Endothelial cell of umbilical vein (primary cell): ENCODE results near the gene CX3CR1. TPM values are rescaled to one million over a fixed set of nuclear protein-coding genes. Genes with fewer than 3 reads are reported as not detected.

ENCODE experiments used
- BruUV-seq: library from RNA; stranded (reverse); fragments of 400-500 nt; replicated peaks from 2 replicates; lab custom pipeline; 2021; lab: Mats Ljungman, UMichigan
- CTCF ChIA-PET: fragments of 300-600, 350-600 bp; sonication (Branson Sonifier 250); formaldehyde crosslinking; loops from one replicate; lab custom pipeline; 2021; ENCODE audit warnings: antibody characterized with exemption, inconsistent platforms; lab: Charles Lee
- POLR2A ChIA-PET: fragments of 300-600, 350-600 bp; sonication (Branson Sonifier 250); formaldehyde crosslinking; loops from one replicate; lab custom pipeline; 2021; ENCODE audit warnings: antibody characterized with exemption, inconsistent platforms; lab: Charles Lee
- DNase-seq: peaks from one replicate; pipeline ENCODE4 v3.0.0-alpha.2; 2011; ENCODE audit warnings: low read depth, low spot score
- FAIRE-seq: peaks from 2 replicates; lab custom pipeline; 2011; peaks lifted over from hg19 to GRCh38; lab: Jason Lieb, UNC
- H2AFZ ChIP-seq: 2 replicates; pipeline ENCODE4 v1.6.0; 2012; ENCODE audit warnings: low read depth, low read length, control low read depth, inconsistent platforms
- H3K27ac ChIP-seq: 2 replicates; pipeline ENCODE4 v1.5.1; 2011; ENCODE audit warnings: low read depth, mild to moderate bottlenecking, control low read depth, low read length, moderate library complexity; ENCODE audit not compliant: insufficient read depth
- H3K27me3 ChIP-seq, 2 experiments: 2 replicates each; pipeline versions ENCODE4 v1.6.0 to v1.6.1; 2011; ENCODE audit warnings: low read length in 2 of 2, mixed read lengths in 1 of 2; ENCODE audit not compliant: control insufficient read depth in 2 of 2, insufficient read depth in 2 of 2
- H3K36me3 ChIP-seq, 2 experiments: 2 replicates in 1 of 2; 3 replicates in 1 of 2; pipeline ENCODE4 v1.5.1; 2011; ENCODE audit warnings: low read length in 2 of 2, mild to moderate bottlenecking in 1 of 2, moderate library complexity in 1 of 2; ENCODE audit not compliant: control insufficient read depth in 2 of 2, insufficient read depth in 2 of 2; ENCODE audit errors: extremely low read depth in 1 of 2
- H3K4me1 ChIP-seq: 3 replicates; pipeline ENCODE4 v1.5.1; 2011; ENCODE audit warnings: mild to moderate bottlenecking, low read length; ENCODE audit not compliant: control insufficient read depth, insufficient read depth; ENCODE audit errors: extremely low read depth
- H3K4me2 ChIP-seq: 2 replicates; pipeline ENCODE4 v1.6.1; 2011; ENCODE audit warnings: low read length, control low read depth, mixed read lengths; ENCODE audit not compliant: insufficient read depth
- H3K4me3 ChIP-seq, 3 experiments: fragments of 200-600 bp in 1 of 3; sonication (generic), shearing (Covaris generic) in 1 of 3; replicated peaks in 1 of 3; 2 replicates each; pipeline ENCODE4 v1.5.1; 2011 to 2016; ENCODE audit warnings: control low read depth in 3 of 3, low read length in 3 of 3, mild to moderate bottlenecking in 2 of 3, inconsistent platforms in 1 of 3, low read depth in 1 of 3, moderate library complexity in 1 of 3; ENCODE audit not compliant: insufficient read depth in 1 of 3
- H3K79me2 ChIP-seq: 2 replicates; pipeline ENCODE4 v1.6.0; 2012; ENCODE audit warnings: low read length, inconsistent platforms; ENCODE audit not compliant: control insufficient read depth, insufficient read depth
- H3K9ac ChIP-seq: replicated peaks from 2 replicates; pipeline ENCODE3; 2011; ENCODE audit warnings: low read length, control low read depth; ENCODE audit not compliant: insufficient read depth; ENCODE audit errors: extremely low read depth
- H3K9me1 ChIP-seq: replicated peaks from 3 replicates; pipeline ENCODE4 v1.6.0; 2011; ENCODE audit warnings: mild to moderate bottlenecking, low read length; ENCODE audit not compliant: control insufficient read depth, insufficient read depth; ENCODE audit errors: extremely low read depth
- H3K9me3 ChIP-seq: replicated peaks from 2 replicates; pipeline ENCODE4 v1.5.1; 2012; ENCODE audit warnings: low read length, inconsistent platforms; ENCODE audit not compliant: control insufficient read depth, insufficient read depth
- H4K20me1 ChIP-seq: replicated peaks from 2 replicates; pipeline ENCODE3; 2011; ENCODE audit warnings: mild to moderate bottlenecking, low read length; ENCODE audit not compliant: control insufficient read depth, insufficient read depth; ENCODE audit errors: extremely low read depth
- EZH2 ChIP-seq: IDR thresholded peaks from 2 replicates; pipeline ENCODE4 v1.6.1; 2012; ENCODE audit warnings: borderline replicate concordance, low read depth, mild to moderate bottlenecking, moderate library complexity, low read length, inconsistent platforms; ENCODE audit not compliant: severe bottlenecking
- FOS ChIP-seq: IDR thresholded peaks from 2 replicates; pipeline ENCODE4 v1.6.1; 2011; ENCODE audit warnings: mild to moderate bottlenecking, low read length, moderate library complexity, borderline replicate concordance; ENCODE audit not compliant: insufficient read depth
- GATA2 ChIP-seq: IDR thresholded peaks from 2 replicates; pipeline ENCODE4 v1.7.0; 2011; ENCODE audit warnings: low read depth, mild to moderate bottlenecking, moderate library complexity, mixed read lengths, low read length; ENCODE audit not compliant: insufficient read length, insufficient read depth
- JUN ChIP-seq: IDR thresholded peaks from 2 replicates; pipeline ENCODE4 v1.6.1; 2011; ENCODE audit warnings: borderline replicate concordance, low read depth; ENCODE audit not compliant: insufficient read length, insufficient read depth
- MAX ChIP-seq: IDR thresholded peaks from 2 replicates; pipeline ENCODE4 v1.6.1; 2011; ENCODE audit not compliant: insufficient read depth, insufficient read length
- MYC ChIP-seq: IDR thresholded peaks from one replicate; pipeline ENCODE4 v1.6.1; 2011; ENCODE audit warnings: mild to moderate bottlenecking, low read depth, low read length
- POLR2A ChIP-seq: IDR thresholded peaks from 2 replicates; pipeline ENCODE4 v1.6.1; 2012; ENCODE audit warnings: low read depth, mild to moderate bottlenecking, control low read depth, low read length
- POLR2AphosphoS5 ChIP-seq: IDR thresholded peaks from 2 replicates; pipeline ENCODE4 v1.6.1; 2012; ENCODE audit warnings: low read depth, mild to moderate bottlenecking, control low read depth, low read length, moderate library complexity; ENCODE audit not compliant: insufficient read depth
- dilution Hi-C: fragments of 300-500 bp; cut with MboI; formaldehyde crosslinking; loops from one replicate; pipeline ENCODE4 v1.15.0; 2019; ENCODE audit warnings: low sequenced_read_pairs; ENCODE audit not compliant: extremely low pct_ligation_motif_present
- intact Hi-C: fragments of 100-400 bp; cut with micrococcal nuclease; formaldehyde crosslinking; loops from one replicate; pipeline ENCODE4 v1.10.0; 2022
- polyA plus RNA-seq, 4 experiments: library from polyadenylated mRNA; depleted of rRNA in 3 of 4; stranded (reverse) in 3 of 4; unstranded in 1 of 4; fragments of >200 nt; gene quantifications; 2 replicates each; pipeline versions ENCODE4 v1.2.1 to v1.2.3, GENCODE V29; 2011 to 2012; ENCODE audit warnings: missing spikeins in 1 of 4
- total RNA-seq: library from RNA; stranded (reverse); gene quantifications from 2 replicates; pipeline ENCODE4 v1.2.3, GENCODE V29; 2021
- TF ChIP-seq, protein P1 (sequence below), 2 donors: IDR thresholded peaks; 1 replicate in 1 of 2; 2 replicates in 1 of 2; pipeline ENCODE4 v1.5.1; 2011; ENCODE audit warnings: low read length in 2 of 2, mild to moderate bottlenecking in 2 of 2, moderate library complexity in 2 of 2, control low read depth in 1 of 2, inconsistent platforms in 1 of 2, low read depth in 1 of 2; ENCODE audit not compliant: insufficient read depth in 1 of 2; ENCODE audit errors: extremely low read depth in 1 of 2

Gene CX3CR1
- total and polyA plus RNA-seq, 2 donors (not counting 3 experiments of a cell fraction or from before 2014, with no cell fraction given): not detected

DNA sequence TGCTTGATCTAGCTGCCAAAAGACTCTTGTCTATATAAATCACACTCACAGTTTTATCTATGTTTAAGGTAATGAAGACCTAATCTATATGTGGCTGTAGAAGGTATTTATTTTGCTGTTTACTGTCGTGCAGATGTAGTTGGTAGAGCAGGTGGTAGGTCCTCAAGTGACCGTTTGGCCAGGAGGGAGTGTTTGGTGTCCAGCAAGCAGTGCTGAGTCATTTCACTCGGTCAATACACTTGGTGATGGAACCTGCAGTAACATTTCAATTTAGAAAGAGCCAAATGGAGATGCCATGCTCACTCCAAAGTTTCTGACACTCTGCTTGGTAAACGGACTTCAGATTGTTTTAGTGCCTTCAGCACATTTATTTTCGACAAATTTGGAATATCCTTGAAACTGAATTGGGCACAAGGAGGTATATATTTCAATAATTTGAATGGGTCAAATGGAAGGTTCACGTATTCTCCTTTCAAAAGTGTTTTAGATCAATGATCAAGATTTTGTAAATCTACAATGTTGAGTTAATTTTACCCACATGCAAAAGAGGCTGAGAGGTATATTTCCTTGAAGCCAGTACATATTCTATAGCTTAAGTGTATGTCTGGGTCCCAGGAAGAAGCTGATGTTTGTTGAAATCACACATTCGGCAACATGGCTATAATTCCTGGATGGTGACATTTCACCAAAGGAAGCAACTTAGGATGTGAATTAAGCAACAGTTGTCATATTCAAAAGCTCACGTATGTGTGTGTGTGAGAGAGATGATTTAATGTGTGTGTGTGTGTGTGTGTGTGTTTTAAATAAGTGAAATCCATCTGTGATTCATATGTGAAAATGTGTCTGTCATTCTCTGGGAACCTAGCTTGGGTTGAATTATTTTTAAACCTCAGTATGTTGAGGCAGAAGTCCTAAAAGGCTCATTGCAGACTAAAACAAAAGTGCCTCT, 7.7 kb upstream of the CX3CR1 start:
- H3K36me3 ChIP-seq: no peaks in the 10 kb centered on the region
- no peak overlapping the region for H2AFZ ChIP-seq
- intact Hi-C loops: loop anchor here (1.0 kb wide), 6 partner anchors 79 to 256 kb away; partner anchors contain the start of genes GORASP1 and TTC21A
- CTCF ChIA-PET: interaction anchor here (0.6 to 11.4 kb wide), 54 partner anchors 8 to 766 kb away, joined by 3 to 449 read pairs (median 5); partner anchors contain the start of genes CX3CR1, GORASP1, TTC21A and XIRP1
- dilution Hi-C loops: no loop called here
- POLR2A ChIA-PET: interaction anchor here (0.5 kb wide), 1 partner anchor 148 kb away, joined by 3 read pairs; no protein-coding TSS in a partner anchor
- no peak overlapping the region for H3K4me2 ChIP-seq
- no TSS peak for BruUV-seq
- no peaks in the 10 kb centered on the region for H3K9me1 ChIP-seq
- H3K9ac ChIP-seq: no peak overlapping the region
- H3K9me3 ChIP-seq: no peaks in the 10 kb centered on the region
- peaks cover 5% of the 10 kb centered on the region for H3K4me1 ChIP-seq
- no peaks in the 10 kb centered on the region for H4K20me1 ChIP-seq
- no peak overlapping the region for H3K4me3 ChIP-seq
- FAIRE-seq (no peak), DNase-seq (no peak)
- H3K27ac ChIP-seq: no peak overlapping the region
- no peak for TF ChIP-seq POLR2A
- no peak for TF ChIP-seq FOS
- no peak for TF ChIP-seq EZH2
- TF ChIP-seq MYC: no peak
- TF ChIP-seq POLR2AphosphoS5: no peak
- no peak for TF ChIP-seq JUN
- TF ChIP-seq GATA2: no peak
- no peak for TF ChIP-seq MAX
- TF ChIP-seq, protein P1, sequence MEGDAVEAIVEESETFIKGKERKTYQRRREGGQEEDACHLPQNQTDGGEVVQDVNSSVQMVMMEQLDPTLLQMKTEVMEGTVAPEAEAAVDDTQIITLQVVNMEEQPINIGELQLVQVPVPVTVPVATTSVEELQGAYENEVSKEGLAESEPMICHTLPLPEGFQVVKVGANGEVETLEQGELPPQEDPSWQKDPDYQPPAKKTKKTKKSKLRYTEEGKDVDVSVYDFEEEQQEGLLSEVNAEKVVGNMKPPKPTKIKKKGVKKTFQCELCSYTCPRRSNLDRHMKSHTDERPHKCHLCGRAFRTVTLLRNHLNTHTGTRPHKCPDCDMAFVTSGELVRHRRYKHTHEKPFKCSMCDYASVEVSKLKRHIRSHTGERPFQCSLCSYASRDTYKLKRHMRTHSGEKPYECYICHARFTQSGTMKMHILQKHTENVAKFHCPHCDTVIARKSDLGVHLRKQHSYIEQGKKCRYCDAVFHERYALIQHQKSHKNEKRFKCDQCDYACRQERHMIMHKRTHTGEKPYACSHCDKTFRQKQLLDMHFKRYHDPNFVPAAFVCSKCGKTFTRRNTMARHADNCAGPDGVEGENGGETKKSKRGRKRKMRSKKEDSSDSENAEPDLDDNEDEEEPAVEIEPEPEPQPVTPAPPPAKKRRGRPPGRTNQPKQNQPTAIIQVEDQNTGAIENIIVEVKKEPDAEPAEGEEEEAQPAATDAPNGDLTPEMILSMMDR (IDR thresholded peaks at IDR 0.05; ENCODE audit: extremely low read depth in 1 of 2, insufficient read depth in 1 of 2, low read depth in 1 of 2, low read length in 2 of 2): no peak
- H3K79me2 ChIP-seq: no peaks in the 10 kb centered on the region
- peaks cover 0 to 1% of the 10 kb centered on the region in 2 experiments for H3K27me3 ChIP-seq
